ENCODE measurements around the gene ELN.

ELN gene

GRCh38 chr7:74023786-74024185 is 4.2 kb upstream of the ELN start:
- no CpG with 5 or more reads among the region's 11 CpGs for WGBS (ENCODE audit: insufficient coverage, insufficient read length)
- no peaks in the 10 kb centered on the region for H3K27me3 ChIP-seq (ENCODE audit: control insufficient read depth, insufficient read depth, low read length)
- no peaks in the 10 kb centered on the region for H3K9me3 ChIP-seq (ENCODE audit: control insufficient read depth, insufficient read depth, low read length)
- DNase-seq (ENCODE audit: low read depth, low spot score): no peak
- H3K4me3 ChIP-seq (ENCODE audit: low read length): no peak overlapping the region
- H3K36me3 ChIP-seq (ENCODE audit: control insufficient read depth, insufficient read depth, low read length): no peaks in the 10 kb centered on the region
- peaks cover 5% of the 10 kb centered on the region for H3K4me1 ChIP-seq (ENCODE audit: control insufficient read depth, insufficient read depth, low read length)
- no peak overlapping the region for H3K27ac ChIP-seq (ENCODE audit: low read length)

- Histone ChIP-seq H3K36me3 (ENCODE audit: control insufficient read depth, insufficient read depth, low read length) (no peaks in the 10 kb centered on the region), H3K4me1 (ENCODE audit: control insufficient read depth, insufficient read depth, low read length) (peaks cover 6% of the 10 kb centered on the region), H3K27me3 (ENCODE audit: control insufficient read depth, insufficient read depth, low read length) (no peaks in the 10 kb centered on the region), H3K27ac (ENCODE audit: low read length) (no peak overlapping the region), H3K4me3 (ENCODE audit: low read length) (no peak overlapping the region), H3K9me3 (ENCODE audit: control insufficient read depth, insufficient read depth, low read length) (no peaks in the 10 kb centered on the region)
- no peak for DNase-seq (ENCODE audit: low read depth, low spot score)
- WGBS (ENCODE audit: insufficient coverage, insufficient read length): no CpG with 5 or more reads among the region's 8 CpGs
These were observed 2.8 kb upstream of the ELN start for GRCh38 chr7:74025146-74025545.

- no peak overlapping the region for H3K27ac ChIP-seq (ENCODE audit: low read length)
- peaks cover 6% of the 10 kb centered on the region for H3K4me1 ChIP-seq (ENCODE audit: control insufficient read depth, insufficient read depth, low read length)
These were observed 2.2 kb upstream of the ELN start for GRCh38 chr7:74025730-74026129.

GRCh38 chr7:74026406-74026902 is 1.5 kb upstream of the ELN start:
- no peaks in the 10 kb centered on the region for H3K36me3 ChIP-seq (ENCODE audit: control insufficient read depth, insufficient read depth, low read length)
- H3K27ac ChIP-seq (ENCODE audit: low read length): no peak overlapping the region
- H3K27me3 ChIP-seq (ENCODE audit: control insufficient read depth, insufficient read depth, low read length): no peaks in the 10 kb centered on the region
- no peak overlapping the region for H3K4me3 ChIP-seq (ENCODE audit: low read length)
- H3K4me1 ChIP-seq (ENCODE audit: control insufficient read depth, insufficient read depth, low read length): peaks cover 6% of the 10 kb centered on the region
- H3K9me3 ChIP-seq (ENCODE audit: control insufficient read depth, insufficient read depth, low read length): no peaks in the 10 kb centered on the region
- no peak for DNase-seq (ENCODE audit: low read depth, low spot score)
- WGBS (ENCODE audit: insufficient coverage, insufficient read length): no CpG with 5 or more reads among the region's 6 CpGs

More at GRCh38 chr7:74025730-74026129, 2.2 kb upstream of the ELN start:
- DNase-seq (ENCODE audit: low read depth, low spot score): no peak
- Histone ChIP-seq H3K9me3 (ENCODE audit: control insufficient read depth, insufficient read depth, low read length) (no peaks in the 10 kb centered on the region), H3K27me3 (ENCODE audit: control insufficient read depth, insufficient read depth, low read length) (no peaks in the 10 kb centered on the region), H3K4me3 (ENCODE audit: low read length) (no peak overlapping the region), H3K36me3 (ENCODE audit: control insufficient read depth, insufficient read depth, low read length) (no peaks in the 10 kb centered on the region)
- no CpG with 5 or more reads among the region's 8 CpGs for WGBS (ENCODE audit: insufficient coverage, insufficient read length)

GRCh38 chr7:74026903-74027682 is 880 bp upstream of the ELN start:
- Histone ChIP-seq H3K27ac (ENCODE audit: low read length) (no peak overlapping the region), H3K9me3 (ENCODE audit: control insufficient read depth, insufficient read depth, low read length) (no peaks in the 10 kb centered on the region), H3K27me3 (ENCODE audit: control insufficient read depth, insufficient read depth, low read length) (no peaks in the 10 kb centered on the region), H3K36me3 (ENCODE audit: control insufficient read depth, insufficient read depth, low read length) (no peaks in the 10 kb centered on the region), H3K4me3 (ENCODE audit: low read length) (no peak overlapping the region), H3K4me1 (ENCODE audit: control insufficient read depth, insufficient read depth, low read length) (peaks cover 8% of the 10 kb centered on the region)
- DNase-seq (ENCODE audit: low read depth, low spot score): no peak
- no CpG with 5 or more reads among the region's 18 CpGs for WGBS (ENCODE audit: insufficient coverage, insufficient read length)

- Histone ChIP-seq H3K4me3 (ENCODE audit: low read length) (no peak overlapping the region), H3K4me1 (ENCODE audit: control insufficient read depth, insufficient read depth, low read length) (peaks cover 8% of the 10 kb centered on the region), H3K36me3 (ENCODE audit: control insufficient read depth, insufficient read depth, low read length) (no peaks in the 10 kb centered on the region), H3K27ac (ENCODE audit: low read length) (no peak overlapping the region), H3K27me3 (ENCODE audit: control insufficient read depth, insufficient read depth, low read length) (no peaks in the 10 kb centered on the region), H3K9me3 (ENCODE audit: control insufficient read depth, insufficient read depth, low read length) (no peaks in the 10 kb centered on the region)
- no CpG with 5 or more reads among the region's 13 CpGs for WGBS (ENCODE audit: insufficient coverage, insufficient read length)
- DNase-seq (ENCODE audit: low read depth, low spot score): no peak
These were observed 407 bp downstream of the ELN start for GRCh38 chr7:74028321-74028838.

- DNase-seq (ENCODE audit: low read depth, low spot score): no peak
- Histone ChIP-seq H3K27ac (ENCODE audit: low read length) (no peak overlapping the region), H3K27me3 (ENCODE audit: control insufficient read depth, insufficient read depth, low read length) (no peaks in the 10 kb centered on the region), H3K9me3 (ENCODE audit: control insufficient read depth, insufficient read depth, low read length) (no peaks in the 10 kb centered on the region), H3K36me3 (ENCODE audit: control insufficient read depth, insufficient read depth, low read length) (no peaks in the 10 kb centered on the region), H3K4me1 (ENCODE audit: control insufficient read depth, insufficient read depth, low read length) (peaks cover 8% of the 10 kb centered on the region), H3K4me3 (ENCODE audit: low read length) (no peak overlapping the region)
- no CpG with 5 or more reads among the region's 18 CpGs for WGBS (ENCODE audit: insufficient coverage, insufficient read length)
These were observed 1.3 kb downstream of the ELN start for GRCh38 chr7:74029089-74029785.

GRCh38 chr7:74029991-74030415 is 2.0 kb downstream of the ELN start:
- Histone ChIP-seq H3K4me1 (ENCODE audit: control insufficient read depth, insufficient read depth, low read length) (peaks cover 8% of the 10 kb centered on the region), H3K9me3 (ENCODE audit: control insufficient read depth, insufficient read depth, low read length) (no peaks in the 10 kb centered on the region), H3K27ac (ENCODE audit: low read length) (no peak overlapping the region), H3K36me3 (ENCODE audit: control insufficient read depth, insufficient read depth, low read length) (no peaks in the 10 kb centered on the region), H3K27me3 (ENCODE audit: control insufficient read depth, insufficient read depth, low read length) (no peaks in the 10 kb centered on the region), H3K4me3 (ENCODE audit: low read length) (no peak overlapping the region)
- WGBS (ENCODE audit: insufficient coverage, insufficient read length): no CpG with 5 or more reads among the region's 8 CpGs
- DNase-seq (ENCODE audit: low read depth, low spot score): no peak

GRCh38 chr7:74030861-74031260 is 2.9 kb downstream of the ELN start:
- Histone ChIP-seq H3K36me3 (ENCODE audit: control insufficient read depth, insufficient read depth, low read length) (no peaks in the 10 kb centered on the region), H3K27me3 (ENCODE audit: control insufficient read depth, insufficient read depth, low read length) (no peaks in the 10 kb centered on the region), H3K9me3 (ENCODE audit: control insufficient read depth, insufficient read depth, low read length) (no peaks in the 10 kb centered on the region), H3K27ac (ENCODE audit: low read length) (no peak overlapping the region), H3K4me1 (ENCODE audit: control insufficient read depth, insufficient read depth, low read length) (peaks cover 8% of the 10 kb centered on the region), H3K4me3 (ENCODE audit: low read length) (no peak overlapping the region)
- no peak for DNase-seq (ENCODE audit: low read depth, low spot score)
- no CpG with 5 or more reads among the region's 7 CpGs for WGBS (ENCODE audit: insufficient coverage, insufficient read length)

- H3K27ac ChIP-seq (ENCODE audit: low read length): no peak overlapping the region
- H3K9me3 ChIP-seq (ENCODE audit: control insufficient read depth, insufficient read depth, low read length): no peaks in the 10 kb centered on the region
- no peaks in the 10 kb centered on the region for H3K36me3 ChIP-seq (ENCODE audit: control insufficient read depth, insufficient read depth, low read length)
- no CpG with 5 or more reads among the region's 5 CpGs for whole genome bisulfite sequencing (ENCODE audit: insufficient coverage, insufficient read length)
- peaks cover 8% of the 10 kb centered on the region for H3K4me1 ChIP-seq (ENCODE audit: control insufficient read depth, insufficient read depth, low read length)
- DNase-seq (ENCODE audit: low read depth, low spot score): no peak
- H3K4me3 ChIP-seq (ENCODE audit: low read length): no peak overlapping the region
- no peaks in the 10 kb centered on the region for H3K27me3 ChIP-seq (ENCODE audit: control insufficient read depth, insufficient read depth, low read length)
These were observed 3.6 kb downstream of the ELN start for GRCh38 chr7:74031403-74032190.
